ENCODE data around the gene NRG3.
A peak's percentile ranks its signal among the peaks of the same experiment; 100 is the strongest.

Gene NRG3

DNA sequence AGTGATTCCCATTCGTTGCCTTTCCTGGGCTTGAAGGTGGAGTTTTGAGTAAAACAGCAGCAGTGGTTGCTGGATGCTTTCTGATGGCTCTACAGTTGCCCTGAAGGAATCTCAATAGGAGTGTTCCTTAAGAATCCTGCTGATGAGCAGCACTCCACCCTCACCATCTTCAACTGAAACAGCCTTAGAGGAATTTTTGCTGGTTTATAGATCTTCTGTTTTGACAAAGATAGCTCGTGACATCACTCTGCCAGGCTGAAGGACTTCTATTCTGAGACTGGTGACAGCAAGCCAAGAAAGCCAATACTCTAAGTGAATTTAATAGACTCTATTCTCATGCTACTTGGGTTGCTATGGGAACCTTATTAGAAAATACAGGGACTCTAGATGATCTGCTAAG is 1014.7 kb downstream of the NRG3 start:
- peak; percentile 40; the same call in 2 of the 3 replicates for ATAC-seq
- TF ChIP-seq, protein P1, sequence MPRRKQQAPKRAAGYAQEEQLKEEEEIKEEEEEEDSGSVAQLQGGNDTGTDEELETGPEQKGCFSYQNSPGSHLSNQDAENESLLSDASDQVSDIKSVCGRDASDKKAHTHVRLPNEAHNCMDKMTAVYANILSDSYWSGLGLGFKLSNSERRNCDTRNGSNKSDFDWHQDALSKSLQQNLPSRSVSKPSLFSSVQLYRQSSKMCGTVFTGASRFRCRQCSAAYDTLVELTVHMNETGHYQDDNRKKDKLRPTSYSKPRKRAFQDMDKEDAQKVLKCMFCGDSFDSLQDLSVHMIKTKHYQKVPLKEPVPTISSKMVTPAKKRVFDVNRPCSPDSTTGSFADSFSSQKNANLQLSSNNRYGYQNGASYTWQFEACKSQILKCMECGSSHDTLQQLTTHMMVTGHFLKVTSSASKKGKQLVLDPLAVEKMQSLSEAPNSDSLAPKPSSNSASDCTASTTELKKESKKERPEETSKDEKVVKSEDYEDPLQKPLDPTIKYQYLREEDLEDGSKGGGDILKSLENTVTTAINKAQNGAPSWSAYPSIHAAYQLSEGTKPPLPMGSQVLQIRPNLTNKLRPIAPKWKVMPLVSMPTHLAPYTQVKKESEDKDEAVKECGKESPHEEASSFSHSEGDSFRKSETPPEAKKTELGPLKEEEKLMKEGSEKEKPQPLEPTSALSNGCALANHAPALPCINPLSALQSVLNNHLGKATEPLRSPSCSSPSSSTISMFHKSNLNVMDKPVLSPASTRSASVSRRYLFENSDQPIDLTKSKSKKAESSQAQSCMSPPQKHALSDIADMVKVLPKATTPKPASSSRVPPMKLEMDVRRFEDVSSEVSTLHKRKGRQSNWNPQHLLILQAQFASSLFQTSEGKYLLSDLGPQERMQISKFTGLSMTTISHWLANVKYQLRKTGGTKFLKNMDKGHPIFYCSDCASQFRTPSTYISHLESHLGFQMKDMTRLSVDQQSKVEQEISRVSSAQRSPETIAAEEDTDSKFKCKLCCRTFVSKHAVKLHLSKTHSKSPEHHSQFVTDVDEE (CRISPR knock-in tag; IDR thresholded peaks at IDR 0.05), result no peak
- no peak for TF ChIP-seq BACH2 (CRISPR knock-in tag; IDR thresholded peaks at IDR 0.05; ENCODE audit: borderline replicate concordance)
- TF ChIP-seq ZFP3 (CRISPR knock-in tag; IDR thresholded peaks at IDR 0.05), result no peak
- no peak for TF ChIP-seq ZNF565 (CRISPR knock-in tag; conservative IDR thresholded peaks at IDR 0.05; ENCODE audit: low read depth)
- no peak for TF ChIP-seq SNAI2 (CRISPR knock-in tag; IDR thresholded peaks at IDR 0.05)
- TF ChIP-seq RARB (CRISPR knock-in tag; IDR thresholded peaks at IDR 0.05), result no peak
- TF ChIP-seq ISL1 (CRISPR knock-in tag; IDR thresholded peaks at IDR 0.05), result no peak
- TF ChIP-seq ZC3H10 (CRISPR knock-in tag; IDR thresholded peaks at IDR 0.05), result no peak
- TF ChIP-seq CSDC2 (CRISPR knock-in tag; IDR thresholded peaks at IDR 0.05), result no peak
- no peak for TF ChIP-seq ESRRG (CRISPR knock-in tag; IDR thresholded peaks at IDR 0.05)
- TF ChIP-seq ZFP30 (CRISPR knock-in tag; IDR thresholded peaks at IDR 0.05), result no peak
- no peak for TF ChIP-seq ARNTL (CRISPR knock-in tag; IDR thresholded peaks at IDR 0.05; ENCODE audit: borderline replicate concordance, low read depth)
- TF ChIP-seq, protein P2, sequence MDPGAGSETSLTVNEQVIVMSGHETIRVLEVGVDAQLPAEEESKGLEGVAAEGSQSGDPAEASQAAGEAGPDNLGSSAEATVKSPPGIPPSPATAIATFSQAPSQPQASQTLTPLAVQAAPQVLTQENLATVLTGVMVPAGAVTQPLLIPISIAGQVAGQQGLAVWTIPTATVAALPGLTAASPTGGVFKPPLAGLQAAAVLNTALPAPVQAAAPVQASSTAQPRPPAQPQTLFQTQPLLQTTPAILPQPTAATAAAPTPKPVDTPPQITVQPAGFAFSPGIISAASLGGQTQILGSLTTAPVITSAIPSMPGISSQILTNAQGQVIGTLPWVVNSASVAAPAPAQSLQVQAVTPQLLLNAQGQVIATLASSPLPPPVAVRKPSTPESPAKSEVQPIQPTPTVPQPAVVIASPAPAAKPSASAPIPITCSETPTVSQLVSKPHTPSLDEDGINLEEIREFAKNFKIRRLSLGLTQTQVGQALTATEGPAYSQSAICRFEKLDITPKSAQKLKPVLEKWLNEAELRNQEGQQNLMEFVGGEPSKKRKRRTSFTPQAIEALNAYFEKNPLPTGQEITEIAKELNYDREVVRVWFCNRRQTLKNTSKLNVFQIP (CRISPR knock-in tag; IDR thresholded peaks at IDR 0.05; ENCODE audit: borderline replicate concordance, low read depth), result no peak
- TF ChIP-seq, protein P3, sequence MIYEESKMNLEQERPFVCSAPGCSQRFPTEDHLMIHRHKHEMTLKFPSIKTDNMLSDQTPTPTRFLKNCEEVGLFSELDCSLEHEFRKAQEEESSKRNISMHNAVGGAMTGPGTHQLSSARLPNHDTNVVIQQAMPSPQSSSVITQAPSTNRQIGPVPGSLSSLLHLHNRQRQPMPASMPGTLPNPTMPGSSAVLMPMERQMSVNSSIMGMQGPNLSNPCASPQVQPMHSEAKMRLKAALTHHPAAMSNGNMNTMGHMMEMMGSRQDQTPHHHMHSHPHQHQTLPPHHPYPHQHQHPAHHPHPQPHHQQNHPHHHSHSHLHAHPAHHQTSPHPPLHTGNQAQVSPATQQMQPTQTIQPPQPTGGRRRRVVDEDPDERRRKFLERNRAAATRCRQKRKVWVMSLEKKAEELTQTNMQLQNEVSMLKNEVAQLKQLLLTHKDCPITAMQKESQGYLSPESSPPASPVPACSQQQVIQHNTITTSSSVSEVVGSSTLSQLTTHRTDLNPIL (CRISPR knock-in tag; IDR thresholded peaks at IDR 0.05; ENCODE audit: low read depth), result no peak
- TF ChIP-seq OSR1 (CRISPR knock-in tag; IDR thresholded peaks at IDR 0.05), result no peak
- no peak for TF ChIP-seq TOX (CRISPR knock-in tag; IDR thresholded peaks at IDR 0.05; ENCODE audit: borderline replicate concordance)

DNA sequence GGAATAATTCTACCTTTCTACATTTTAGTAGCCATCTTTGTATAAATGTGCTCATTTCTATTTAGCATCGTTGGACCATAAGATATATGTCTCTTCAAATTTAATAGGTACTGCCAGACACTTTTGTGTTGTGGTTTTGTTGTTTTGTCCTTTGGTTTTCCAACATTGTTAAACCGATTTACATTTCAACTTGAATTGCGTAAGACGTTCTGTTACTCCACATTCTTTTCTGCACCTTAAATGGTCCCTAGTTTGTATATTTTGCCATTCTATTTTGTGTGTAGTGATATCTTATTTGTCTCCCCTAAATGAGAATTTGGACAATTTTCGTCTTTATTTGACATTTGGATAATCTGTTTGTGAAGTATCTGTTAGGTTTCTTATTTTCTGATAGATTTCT is 1015.6 kb downstream of the NRG3 start:
- TF ChIP-seq TOX (CRISPR knock-in tag; IDR thresholded peaks at IDR 0.05; ENCODE audit: borderline replicate concordance) (no peak), ARNTL (CRISPR knock-in tag; IDR thresholded peaks at IDR 0.05; ENCODE audit: borderline replicate concordance, low read depth) (no peak)

DNA sequence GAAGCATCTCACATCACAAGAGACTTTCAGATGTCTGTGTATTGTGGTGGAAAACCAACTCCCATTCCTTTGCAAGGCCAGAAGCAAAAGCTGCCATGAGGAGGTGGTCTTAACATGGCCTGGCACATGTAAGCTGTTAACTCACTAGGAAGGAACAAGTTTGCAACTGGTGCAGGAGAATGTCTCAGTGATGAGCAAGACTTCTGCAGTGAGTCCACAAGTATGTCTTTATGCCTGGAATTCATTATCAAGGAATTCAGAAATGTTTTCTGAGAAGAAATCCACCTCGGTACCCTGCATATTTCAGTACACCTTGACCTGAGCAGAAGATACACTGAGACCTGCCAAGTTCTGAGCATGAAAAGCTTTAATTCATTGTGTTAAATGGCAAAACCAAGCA is 1033.1 kb downstream of the NRG3 start:
- ATAC-seq, result peak; percentile 59; the same call in 2 of the 3 replicates
- TF ChIP-seq ZNF565 (CRISPR knock-in tag; conservative IDR thresholded peaks at IDR 0.05; ENCODE audit: low read depth) (no peak), PPARA (CRISPR knock-in tag; IDR thresholded peaks at IDR 0.05; ENCODE audit: borderline replicate concordance) (no peak), ZC3H10 (CRISPR knock-in tag; IDR thresholded peaks at IDR 0.05) (no peak), BACH2 (CRISPR knock-in tag; IDR thresholded peaks at IDR 0.05; ENCODE audit: borderline replicate concordance) (no peak), ARNTL (CRISPR knock-in tag; IDR thresholded peaks at IDR 0.05; ENCODE audit: borderline replicate concordance, low read depth) (no peak), ZNF70 (CRISPR knock-in tag; IDR thresholded peaks at IDR 0.05) (no peak)

More for the DNA sequence above, 1015.6 kb downstream of the NRG3 start:
- no peak for ATAC-seq

DNA sequence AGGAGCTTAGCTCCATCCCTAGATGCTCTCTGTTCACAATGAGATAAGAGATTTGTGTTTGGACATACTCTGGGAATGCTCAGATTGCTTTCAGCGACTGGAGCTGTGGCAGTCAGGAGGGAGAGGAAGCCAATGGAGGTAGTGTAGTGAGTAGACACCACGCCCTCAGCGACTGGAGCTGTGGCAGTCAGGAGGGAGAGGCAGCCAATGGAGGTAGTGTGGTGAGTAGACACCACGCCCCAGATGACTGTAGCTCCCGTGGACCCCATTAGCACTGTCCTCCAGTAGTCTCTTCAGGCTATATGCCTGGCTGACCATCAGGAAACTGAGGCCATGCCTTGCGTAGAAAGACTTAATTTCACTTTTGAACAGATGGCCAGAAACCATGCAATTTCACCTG is 1033.8 kb downstream of the NRG3 start:
- no peak for ATAC-seq
- TF ChIP-seq OSR1 (CRISPR knock-in tag; IDR thresholded peaks at IDR 0.05) (no peak), ISL1 (CRISPR knock-in tag; IDR thresholded peaks at IDR 0.05) (no peak), TCF4 (CRISPR knock-in tag; IDR thresholded peaks at IDR 0.05; ENCODE audit: borderline replicate concordance) (no peak), GLIS3 (CRISPR knock-in tag; IDR thresholded peaks at IDR 0.05) (no peak), BACH2 (CRISPR knock-in tag; IDR thresholded peaks at IDR 0.05; ENCODE audit: borderline replicate concordance) (no peak), RARB (CRISPR knock-in tag; IDR thresholded peaks at IDR 0.05) (no peak), ARNTL (CRISPR knock-in tag; IDR thresholded peaks at IDR 0.05; ENCODE audit: borderline replicate concordance, low read depth) (no peak), ZNF8 (CRISPR knock-in tag; IDR thresholded peaks at IDR 0.05) (no peak), ZFP3 (CRISPR knock-in tag; IDR thresholded peaks at IDR 0.05) (no peak), ZNF70 (CRISPR knock-in tag; IDR thresholded peaks at IDR 0.05) (no peak), ZNF565 (CRISPR knock-in tag; conservative IDR thresholded peaks at IDR 0.05; ENCODE audit: low read depth) (no peak)
- TF ChIP-seq, protein P4, sequence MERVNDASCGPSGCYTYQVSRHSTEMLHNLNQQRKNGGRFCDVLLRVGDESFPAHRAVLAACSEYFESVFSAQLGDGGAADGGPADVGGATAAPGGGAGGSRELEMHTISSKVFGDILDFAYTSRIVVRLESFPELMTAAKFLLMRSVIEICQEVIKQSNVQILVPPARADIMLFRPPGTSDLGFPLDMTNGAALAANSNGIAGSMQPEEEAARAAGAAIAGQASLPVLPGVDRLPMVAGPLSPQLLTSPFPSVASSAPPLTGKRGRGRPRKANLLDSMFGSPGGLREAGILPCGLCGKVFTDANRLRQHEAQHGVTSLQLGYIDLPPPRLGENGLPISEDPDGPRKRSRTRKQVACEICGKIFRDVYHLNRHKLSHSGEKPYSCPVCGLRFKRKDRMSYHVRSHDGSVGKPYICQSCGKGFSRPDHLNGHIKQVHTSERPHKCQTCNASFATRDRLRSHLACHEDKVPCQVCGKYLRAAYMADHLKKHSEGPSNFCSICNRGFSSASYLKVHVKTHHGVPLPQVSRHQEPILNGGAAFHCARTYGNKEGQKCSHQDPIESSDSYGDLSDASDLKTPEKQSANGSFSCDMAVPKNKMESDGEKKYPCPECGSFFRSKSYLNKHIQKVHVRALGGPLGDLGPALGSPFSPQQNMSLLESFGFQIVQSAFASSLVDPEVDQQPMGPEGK (CRISPR knock-in tag; IDR thresholded peaks at IDR 0.05; ENCODE audit: borderline replicate concordance), result no peak
- TF ChIP-seq, protein P5, sequence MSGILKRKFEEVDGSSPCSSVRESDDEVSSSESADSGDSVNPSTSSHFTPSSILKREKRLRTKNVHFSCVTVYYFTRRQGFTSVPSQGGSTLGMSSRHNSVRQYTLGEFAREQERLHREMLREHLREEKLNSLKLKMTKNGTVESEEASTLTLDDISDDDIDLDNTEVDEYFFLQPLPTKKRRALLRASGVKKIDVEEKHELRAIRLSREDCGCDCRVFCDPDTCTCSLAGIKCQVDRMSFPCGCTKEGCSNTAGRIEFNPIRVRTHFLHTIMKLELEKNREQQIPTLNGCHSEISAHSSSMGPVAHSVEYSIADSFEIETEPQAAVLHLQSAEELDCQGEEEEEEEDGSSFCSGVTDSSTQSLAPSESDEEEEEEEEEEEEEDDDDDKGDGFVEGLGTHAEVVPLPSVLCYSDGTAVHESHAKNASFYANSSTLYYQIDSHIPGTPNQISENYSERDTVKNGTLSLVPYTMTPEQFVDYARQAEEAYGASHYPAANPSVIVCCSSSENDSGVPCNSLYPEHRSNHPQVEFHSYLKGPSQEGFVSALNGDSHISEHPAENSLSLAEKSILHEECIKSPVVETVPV (CRISPR knock-in tag; IDR thresholded peaks at IDR 0.05), result no peak
- TF ChIP-seq, protein P3 (CRISPR knock-in tag; IDR thresholded peaks at IDR 0.05; ENCODE audit: low read depth), result no peak
